ENCODE results near the gene ELAPOR1. TPM values are rescaled to one million over a fixed set of nuclear protein-coding genes. Genes with fewer than 3 reads are reported as not detected.

Gene ELAPOR1
- total RNA-seq, 2 donors from 2014 or later, result 1.4 to 7.2 TPM

GRCh38 chr1:109109906-109110305, 4.0 kb upstream of the ELAPOR1 start:
- TF ChIP-seq, protein P1, sequence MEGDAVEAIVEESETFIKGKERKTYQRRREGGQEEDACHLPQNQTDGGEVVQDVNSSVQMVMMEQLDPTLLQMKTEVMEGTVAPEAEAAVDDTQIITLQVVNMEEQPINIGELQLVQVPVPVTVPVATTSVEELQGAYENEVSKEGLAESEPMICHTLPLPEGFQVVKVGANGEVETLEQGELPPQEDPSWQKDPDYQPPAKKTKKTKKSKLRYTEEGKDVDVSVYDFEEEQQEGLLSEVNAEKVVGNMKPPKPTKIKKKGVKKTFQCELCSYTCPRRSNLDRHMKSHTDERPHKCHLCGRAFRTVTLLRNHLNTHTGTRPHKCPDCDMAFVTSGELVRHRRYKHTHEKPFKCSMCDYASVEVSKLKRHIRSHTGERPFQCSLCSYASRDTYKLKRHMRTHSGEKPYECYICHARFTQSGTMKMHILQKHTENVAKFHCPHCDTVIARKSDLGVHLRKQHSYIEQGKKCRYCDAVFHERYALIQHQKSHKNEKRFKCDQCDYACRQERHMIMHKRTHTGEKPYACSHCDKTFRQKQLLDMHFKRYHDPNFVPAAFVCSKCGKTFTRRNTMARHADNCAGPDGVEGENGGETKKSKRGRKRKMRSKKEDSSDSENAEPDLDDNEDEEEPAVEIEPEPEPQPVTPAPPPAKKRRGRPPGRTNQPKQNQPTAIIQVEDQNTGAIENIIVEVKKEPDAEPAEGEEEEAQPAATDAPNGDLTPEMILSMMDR (IDR thresholded peaks at IDR 0.05), result no peak
- DNase-seq (ENCODE audit: low spot score), result no peak
- Histone ChIP-seq H3K27ac (no peak overlapping the region), H3K4me1 (ENCODE audit: control insufficient read depth in 1 of 2, low read depth in 2 of 2) (peaks cover 5 to 23% of the 10 kb centered on the region in 2 donors), H3K36me3 (no peaks in the 10 kb centered on the region), H3K9me3 (no peaks in the 10 kb centered on the region), H3K4me3 (no peak overlapping the region), H3K27me3 (replicated peaks; ENCODE audit: insufficient read depth) (no peaks in the 10 kb centered on the region)
- ATAC-seq (ENCODE audit: insufficient number of reproducible peaks, low FRiP score, low read depth), result no peak

GRCh38 chr1:109111386-109112055, 2.4 kb upstream of the ELAPOR1 start:
- DNase-seq (ENCODE audit: low spot score), result no peak
- TF ChIP-seq, protein P1 (IDR thresholded peaks at IDR 0.05), result no peak
- ATAC-seq (ENCODE audit: insufficient number of reproducible peaks, low FRiP score, low read depth), result no peak
- Histone ChIP-seq H3K27ac (no peak overlapping the region), H3K36me3 (no peaks in the 10 kb centered on the region), H3K27me3 (replicated peaks; ENCODE audit: insufficient read depth) (no peaks in the 10 kb centered on the region), H3K9me3 (no peaks in the 10 kb centered on the region), H3K4me1 (ENCODE audit: control insufficient read depth in 1 of 2, low read depth in 2 of 2) (peaks cover 5 to 23% of the 10 kb centered on the region in 2 donors), H3K4me3 (no peak overlapping the region)

- Histone ChIP-seq H3K27me3 (replicated peaks; ENCODE audit: insufficient read depth) (no peaks in the 10 kb centered on the region), H3K4me3 (peak overlapping the region; percentile 69), H3K27ac (no peak overlapping the region), H3K4me1 (ENCODE audit: control insufficient read depth in 1 of 2, low read depth in 2 of 2) (peaks cover 5 to 23% of the 10 kb centered on the region in 2 donors), H3K36me3 (no peaks in the 10 kb centered on the region), H3K9me3 (no peaks in the 10 kb centered on the region)
- no peak for DNase-seq (ENCODE audit: low spot score)
- TF ChIP-seq, protein P1 (IDR thresholded peaks at IDR 0.05), result no peak
- ATAC-seq (ENCODE audit: insufficient number of reproducible peaks, low FRiP score, low read depth), result no peak
Observed at GRCh38 chr1:109112056-109112651, 1.8 kb upstream of the ELAPOR1 start.

- Histone ChIP-seq H3K9me3 (no peaks in the 10 kb centered on the region), H3K36me3 (no peaks in the 10 kb centered on the region), H3K27ac (no peak overlapping the region), H3K27me3 (replicated peaks; ENCODE audit: insufficient read depth) (no peaks in the 10 kb centered on the region), H3K4me1 (ENCODE audit: control insufficient read depth in 1 of 2, low read depth in 2 of 2) (peaks cover 5 to 23% of the 10 kb centered on the region in 2 donors), H3K4me3 (peak overlapping the region; percentile 69)
- ATAC-seq (ENCODE audit: insufficient number of reproducible peaks, low FRiP score, low read depth) (peak; percentile 79), DNase-seq (ENCODE audit: low spot score) (peak; percentile 75)
- TF ChIP-seq, protein P1 (IDR thresholded peaks at IDR 0.05), result peak; percentile 95
Observed at GRCh38 chr1:109112652-109113285, 1.1 kb upstream of the ELAPOR1 start.

DNA sequence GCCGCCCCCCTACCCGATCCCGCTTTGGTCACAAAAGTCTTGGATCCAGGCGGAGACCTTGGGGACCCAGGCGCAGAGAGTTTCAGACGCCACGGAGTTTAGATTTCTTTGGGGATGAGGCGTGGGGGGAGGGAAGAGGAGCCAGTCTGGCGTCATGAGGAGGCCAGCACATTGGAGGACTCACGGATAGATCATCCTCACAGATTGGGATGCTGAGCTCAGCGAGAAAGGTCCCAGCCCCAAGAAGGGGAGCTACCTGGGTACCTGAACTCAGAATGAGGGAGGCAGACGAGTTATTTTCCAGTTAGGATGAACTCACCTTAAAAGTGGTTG, 393 bp downstream of the ELAPOR1 start:
- H3K4me1 ChIP-seq (ENCODE audit: control insufficient read depth in 1 of 2, low read depth in 2 of 2), result peaks cover 5 to 23% of the 10 kb centered on the region in 2 donors
- peak overlapping the region; percentile 69 for H3K4me3 ChIP-seq
- H3K27me3 ChIP-seq (replicated peaks; ENCODE audit: insufficient read depth), result no peaks in the 10 kb centered on the region
- TF ChIP-seq, protein P1 (IDR thresholded peaks at IDR 0.05), result no peak
- H3K9me3 ChIP-seq, result no peaks in the 10 kb centered on the region
- DNase-seq (ENCODE audit: low spot score) (no peak), ATAC-seq (ENCODE audit: insufficient number of reproducible peaks, low FRiP score, low read depth) (no peak)
- H3K36me3 ChIP-seq, result no peaks in the 10 kb centered on the region
- H3K27ac ChIP-seq, result no peak overlapping the region

All from thoracic aorta (tissue), 2 donors.